K562 (cell line): ENCODE measurements around the gene SRPK1. TPM values are rescaled to one million over a fixed set of nuclear protein-coding genes. Genes with fewer than 3 reads are reported as not detected.
A peak's percentile ranks its signal among the peaks of the same experiment; 100 is the strongest.

ENCODE experiments used
- ATAC-seq: fragments of 200-7000 bp; cut with Tn5 transposase; 3 replicates; pipeline ENCODE4 v1.9.1; 2020; ENCODE audit warnings: moderate library complexity
- BruUV-seq: library from RNA; stranded (reverse); fragments of 400-500 nt; replicated peaks from 2 replicates; lab custom pipeline; 2021; lab: Mats Ljungman, UMichigan
- CTCF ChIA-PET: fragments of 300-600 bp; formaldehyde crosslinking; extraction: SDS; loops from one replicate; lab custom pipeline; 2021; ENCODE audit warnings: low intra/inter-chr PET ratio; lab: Yijun Ruan, JAX
- POLR2A ChIA-PET: fragments of 300-600, 350-650 bp; sonication (Branson Sonifier 250); formaldehyde crosslinking; extraction: SDS; loops from one replicate; lab custom pipeline; 2021; ENCODE audit warnings: antibody characterized with exemption, inconsistent platforms; lab: Yijun Ruan, JAX
- DNase-seq, 4 experiments: peaks; one replicate each; pipeline versions ENCODE4 v3.0.0 to v3.0.0-alpha.2; 2011 to 2018; ENCODE audit warnings: low spot score in 3 of 4, mixed read lengths in 3 of 4; ENCODE audit errors: extremely low read depth in 1 of 4
- FAIRE-seq: peaks from 2 replicates; lab custom pipeline; 2011; peaks lifted over from hg19 to GRCh38; lab: Jason Lieb, UNC
- H2AFZ ChIP-seq: 2 replicates; pipeline ENCODE4 v1.6.0; 2011; ENCODE audit warnings: low read depth, low read length, control low read depth, inconsistent platforms
- H3K27ac ChIP-seq: fragments of 200-600 bp; 3 replicates; pipeline ENCODE4 v1.8.0; 2011; ENCODE audit warnings: low read depth, mild to moderate bottlenecking, control low read depth, inconsistent platforms, low read length, moderate library complexity, mixed read lengths; ENCODE audit errors: extremely low read depth
- H3K27me3 ChIP-seq, 2 experiments: fragments of 300-600 bp in 1 of 2; 2 replicates in 1 of 2; 3 replicates in 1 of 2; pipeline versions ENCODE4 v1.6.0 to v1.8.0; 2011; ENCODE audit warnings: inconsistent platforms in 2 of 2, low read length in 2 of 2, mild to moderate bottlenecking in 1 of 2, mixed read lengths in 1 of 2, moderate library complexity in 1 of 2; ENCODE audit not compliant: control insufficient read depth in 2 of 2, insufficient read depth in 2 of 2
- H3K36me3 ChIP-seq: fragments of 300-600 bp; 3 replicates; pipeline ENCODE4 v1.8.0; 2011; ENCODE audit warnings: mild to moderate bottlenecking, low read length, inconsistent platforms; ENCODE audit not compliant: control insufficient read depth, insufficient read depth
- H3K4me1 ChIP-seq, 2 experiments: fragments of 200-600 bp in 1 of 2; replicated peaks in 1 of 2; 2 replicates in 1 of 2; 3 replicates in 1 of 2; pipeline versions ENCODE4 v1.5.1 to v1.8.0; 2011; ENCODE audit warnings: inconsistent platforms in 2 of 2, low read length in 2 of 2, mild to moderate bottlenecking in 1 of 2, mixed read lengths in 1 of 2, moderate library complexity in 1 of 2; ENCODE audit not compliant: control insufficient read depth in 2 of 2, insufficient read depth in 2 of 2
- H3K4me2 ChIP-seq: 2 replicates; pipeline ENCODE4 v1.6.1; 2011; ENCODE audit warnings: low read length, control low read depth, inconsistent platforms, mixed read lengths; ENCODE audit not compliant: insufficient read depth
- H3K4me3 ChIP-seq: fragments of 200-600 bp; sonication (generic), shearing (Covaris generic); 2 replicates; pipeline ENCODE4 v1.5.1; 2016; ENCODE audit warnings: control low read depth, inconsistent platforms
- H3K79me2 ChIP-seq: fragments of 200-600 bp; 3 replicates; pipeline ENCODE4 v1.8.0; 2011; ENCODE audit warnings: low read length, inconsistent platforms; ENCODE audit not compliant: control insufficient read depth, insufficient read depth
- H3K9ac ChIP-seq, 2 experiments: 2 replicates each; pipeline versions ENCODE4 v1.6.0 to v1.6.1; 2011; ENCODE audit warnings: low read depth in 2 of 2, low read length in 2 of 2, control low read depth in 1 of 2, inconsistent platforms in 1 of 2, mild to moderate bottlenecking in 1 of 2, mixed read lengths in 1 of 2; ENCODE audit not compliant: insufficient read depth in 1 of 2
- H3K9me1 ChIP-seq: one replicate; pipeline ENCODE4 v1.6.0; 2011; ENCODE audit warnings: inconsistent platforms, mild to moderate bottlenecking, low read length, moderate library complexity; ENCODE audit not compliant: control insufficient read depth, insufficient read depth
- H3K9me3 ChIP-seq: replicated peaks from 2 replicates; pipeline ENCODE4 v1.5.1; 2011; ENCODE audit warnings: low read depth, low read length, inconsistent platforms; ENCODE audit not compliant: control insufficient read depth, insufficient read depth
- H4K20me1 ChIP-seq: replicated peaks from 2 replicates; pipeline ENCODE4 v1.6.1; 2011; ENCODE audit warnings: low read length, inconsistent platforms, mixed read lengths; ENCODE audit not compliant: control insufficient read depth, insufficient read depth
- ARID2 ChIP-seq: fragments of 450-650 bp; IDR thresholded peaks from 2 replicates; pipeline ENCODE4 v1.6.1; 2017; ENCODE audit warnings: antibody characterized with exemption, mild to moderate bottlenecking
- BCOR ChIP-seq: fragments of 450-650 bp; IDR thresholded peaks from 2 replicates; pipeline ENCODE4 v1.6.1; 2016
- BRD9 ChIP-seq: fragments of 450-650 bp; IDR thresholded peaks from 2 replicates; pipeline ENCODE4 v1.6.1; 2018; ENCODE audit warnings: low read depth; ENCODE audit not compliant: partially characterized antibody
- CAMTA2 ChIP-seq: fragments of 250-450 bp; sonication (Bioruptor Pico); conservative IDR thresholded peaks from 2 replicates; pipeline ENCODE4 v1.5.1; 2022
- CBFB ChIP-seq: sonication (generic); formaldehyde crosslinking; IDR thresholded peaks from 2 replicates; pipeline ENCODE4 v1.4.0; 2020; ENCODE audit warnings: mild to moderate bottlenecking, missing genetic modification reagents
- FOXP4 ChIP-seq: sonication (generic); formaldehyde crosslinking; IDR thresholded peaks from 2 replicates; pipeline ENCODE4 v1.8.0; 2022; ENCODE audit warnings: mild to moderate bottlenecking, missing genetic modification reagents, borderline replicate concordance
- HIVEP1 ChIP-seq: fragments of 250-450 bp; sonication (Bioruptor Pico); IDR thresholded peaks from 2 replicates; pipeline ENCODE4 v1.4.0; 2020; ENCODE audit warnings: mild to moderate bottlenecking
- KLF6 ChIP-seq: fragments of 250-450 bp; sonication (Bioruptor Pico); IDR thresholded peaks from 2 replicates; pipeline ENCODE4 v1.4.0; 2020; ENCODE audit warnings: mild to moderate bottlenecking, moderate library complexity, borderline replicate concordance
- MCM7 ChIP-seq, 2 experiments: fragments of 450-650 bp; IDR thresholded peaks; 2 replicates each; pipeline ENCODE4 v1.6.1; 2016 to 2018
- NBN ChIP-seq: fragments of 450-650 bp; IDR thresholded peaks from 2 replicates; pipeline ENCODE4 v1.6.1; 2016; ENCODE audit warnings: low read depth, mild to moderate bottlenecking
- SETDB1 ChIP-seq: IDR thresholded peaks from one replicate; pipeline ENCODE4 v1.6.1; 2012; ENCODE audit warnings: low read length, control low read depth, inconsistent platforms
- ZNF445 ChIP-seq: fragments of 250-450 bp; sonication (Bioruptor Pico); IDR thresholded peaks from 2 replicates; pipeline ENCODE4 v1.4.0; 2020; ENCODE audit warnings: low read depth, mild to moderate bottlenecking, moderate library complexity
- ZNF512 ChIP-seq: IDR thresholded peaks from 2 replicates; pipeline ENCODE4 v1.6.1; 2016; ENCODE audit warnings: missing genetic modification characterization, missing compliant biosample characterization
- ZNF668 ChIP-seq: fragments of 250-450 bp; sonication (Bioruptor Pico); IDR thresholded peaks from 2 replicates; pipeline ENCODE4 v1.8.0; 2022; ENCODE audit warnings: mild to moderate bottlenecking, inconsistent platforms
- WGBS: fragments of 100-300 bp; shearing (Covaris generic); methylation state at CpG from one replicate; pipeline ENCODE4 v1.1.6; 2016; ENCODE audit warnings: low coverage, mixed read lengths; ENCODE audit not compliant: insufficient coverage; ENCODE audit errors: missing lambda C conversion rate; 5-methylcytosine and 5-hydroxymethylcytosine counted together
- in situ Hi-C: fragments of 300-500 bp; cut with MboI; formaldehyde crosslinking; loops from 4 replicates; pipeline ENCODE4 v1.15.0; 2018; ENCODE audit warnings: inconsistent platforms, mixed read lengths
- intact Hi-C: fragments of 100-400 bp; cut with micrococcal nuclease; formaldehyde crosslinking; loops from 2 replicates; pipeline ENCODE4 v1.14.2; 2022
- polyA plus RNA-seq, 8 experiments: library from polyadenylated mRNA; depleted of rRNA in 4 of 8; stranded (reverse) in 5 of 8; unstranded in 3 of 8; fragments of >200 nt; fragmentation: Nextera tagmentation in 2 of 8; fragmentation: Illumina TruSeq in 1 of 8; extraction: Ambion mirVana in 2 of 8; extraction: Trizol in 1 of 8; gene quantifications; 2 replicates each; pipeline versions ENCODE4 v1.2.1 to v1.2.3, GENCODE V29; 2011 to 2014; ENCODE audit warnings: inconsistent platforms in 1 of 8, missing spikeins in 1 of 8
- total RNA-seq, 7 experiments: library from RNA; depleted of rRNA in 6 of 7; stranded (reverse); fragments of >200 nt in 6 of 7; fragmentation: Illumina TruSeq in 2 of 7; extraction: Trizol in 2 of 7; gene quantifications; 2 replicates each; pipeline versions ENCODE4 v1.2.1 to v1.2.3, GENCODE V29; 2011 to 2021; ENCODE audit warnings: low replicate concordance in 1 of 7
- TF ChIP-seq, protein P1 (sequence below): fragments of 250-450 bp; sonication (Bioruptor Pico); IDR thresholded peaks from 2 replicates; pipeline ENCODE4 v1.5.0; 2022; ENCODE audit warnings: mild to moderate bottlenecking
- TF ChIP-seq, protein P2 (sequence below), 2 experiments: IDR thresholded peaks; 2 replicates each; pipeline ENCODE4 v1.6.1; 2011; ENCODE audit warnings: borderline replicate concordance in 1 of 2, control low read depth in 1 of 2, low read depth in 1 of 2, low read length in 1 of 2, mild to moderate bottlenecking in 1 of 2, mixed read lengths in 1 of 2, moderate library complexity in 1 of 2; ENCODE audit not compliant: insufficient read depth in 1 of 2, insufficient read length in 1 of 2, poor library complexity in 1 of 2, severe bottlenecking in 1 of 2; ENCODE audit errors: extremely low read depth in 1 of 2

SRPK1 gene
- total and polyA plus RNA-seq, 9 of the 15 experiments (the other 6 are each of a cell fraction or from before 2014, with no cell fraction given): 99.6 to 185 (median 159) TPM

DNA sequence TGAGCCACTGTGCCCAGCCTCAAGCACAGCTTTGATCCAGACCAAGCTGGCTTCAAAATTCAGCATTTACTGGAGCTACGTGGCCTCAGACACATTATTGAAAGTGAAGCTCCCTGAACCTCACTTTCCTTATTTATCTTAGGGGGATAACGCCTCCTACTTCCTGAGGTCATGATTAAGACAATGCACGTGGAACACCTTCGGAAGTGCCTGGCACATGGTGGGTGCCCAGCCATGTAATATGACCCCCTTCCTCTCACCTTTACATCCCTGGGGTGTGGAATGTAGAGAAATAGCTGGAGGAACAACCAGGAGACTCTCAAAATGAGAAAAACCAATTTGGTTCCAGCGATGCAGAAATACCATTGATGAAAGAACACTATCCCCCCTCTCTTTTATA is 122.2 kb downstream of the SRPK1 start:
- no peak overlapping the region for H3K27ac ChIP-seq
- H2AFZ ChIP-seq: no peak overlapping the region
- intact Hi-C loops (loop anchor here (1.0 kb wide), 1 partner anchor 11 kb away; no protein-coding TSS in a partner anchor), in situ Hi-C loops (no loop called here)
- H3K9ac ChIP-seq: no peak overlapping the region
- TF ChIP-seq NBN: no peak
- TF ChIP-seq KLF6 (CRISPR knock-in tag): no peak
- TF ChIP-seq CBFB (CRISPR knock-in tag): no peak
- no peak for TF ChIP-seq ZNF512 (tag)
- TF ChIP-seq ZNF445 (CRISPR knock-in tag): no peak
- TF ChIP-seq, protein P1, sequence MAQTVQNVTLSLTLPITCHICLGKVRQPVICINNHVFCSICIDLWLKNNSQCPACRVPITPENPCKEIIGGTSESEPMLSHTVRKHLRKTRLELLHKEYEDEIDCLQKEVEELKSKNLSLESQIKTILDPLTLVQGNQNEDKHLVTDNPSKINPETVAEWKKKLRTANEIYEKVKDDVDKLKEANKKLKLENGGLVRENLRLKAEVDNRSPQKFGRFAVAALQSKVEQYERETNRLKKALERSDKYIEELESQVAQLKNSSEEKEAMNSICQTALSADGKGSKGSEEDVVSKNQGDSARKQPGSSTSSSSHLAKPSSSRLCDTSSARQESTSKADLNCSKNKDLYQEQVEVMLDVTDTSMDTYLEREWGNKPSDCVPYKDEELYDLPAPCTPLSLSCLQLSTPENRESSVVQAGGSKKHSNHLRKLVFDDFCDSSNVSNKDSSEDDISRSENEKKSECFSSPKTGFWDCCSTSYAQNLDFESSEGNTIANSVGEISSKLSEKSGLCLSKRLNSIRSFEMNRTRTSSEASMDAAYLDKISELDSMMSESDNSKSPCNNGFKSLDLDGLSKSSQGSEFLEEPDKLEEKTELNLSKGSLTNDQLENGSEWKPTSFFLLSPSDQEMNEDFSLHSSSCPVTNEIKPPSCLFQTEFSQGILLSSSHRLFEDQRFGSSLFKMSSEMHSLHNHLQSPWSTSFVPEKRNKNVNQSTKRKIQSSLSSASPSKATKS (CRISPR knock-in tag): no peak
- TF ChIP-seq, protein P2, sequence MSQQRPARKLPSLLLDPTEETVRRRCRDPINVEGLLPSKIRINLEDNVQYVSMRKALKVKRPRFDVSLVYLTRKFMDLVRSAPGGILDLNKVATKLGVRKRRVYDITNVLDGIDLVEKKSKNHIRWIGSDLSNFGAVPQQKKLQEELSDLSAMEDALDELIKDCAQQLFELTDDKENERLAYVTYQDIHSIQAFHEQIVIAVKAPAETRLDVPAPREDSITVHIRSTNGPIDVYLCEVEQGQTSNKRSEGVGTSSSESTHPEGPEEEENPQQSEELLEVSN (IDR thresholded peaks at IDR 0.05; ENCODE audit: borderline replicate concordance in 1 of 2, extremely low read depth in 1 of 2, insufficient read depth in 1 of 2, insufficient read length in 1 of 2, low read depth in 1 of 2, low read length in 1 of 2, poor library complexity in 1 of 2, severe bottlenecking in 1 of 2): no peak
- TF ChIP-seq CAMTA2 (CRISPR knock-in tag): no peak
- TF ChIP-seq HIVEP1 (CRISPR knock-in tag): no peak
- no peak for TF ChIP-seq FOXP4 (CRISPR knock-in tag)
- no peak for TF ChIP-seq MCM7 (IDR thresholded peaks at IDR 0.05)
- TF ChIP-seq ZNF668 (CRISPR knock-in tag): no peak
- TF ChIP-seq SETDB1: no peak
- TF ChIP-seq BRD9: no peak
- no peak for TF ChIP-seq BCOR
- TF ChIP-seq ARID2: no peak
- POLR2A ChIA-PET: interaction anchor here (0.6 to 3.6 kb wide), 2 partner anchors 11 to 15 kb away, joined by 4 to 48 read pairs; no protein-coding TSS in a partner anchor
- no peaks in the 10 kb centered on the region for H3K79me2 ChIP-seq
- H3K27me3 ChIP-seq: peaks cover 12 to 62% of the 10 kb centered on the region in 2 experiments
- peak in 1 of 4 experiments; percentile 8 for DNase-seq
- CTCF ChIA-PET: no interaction called here
- H3K9me3 ChIP-seq: no peaks in the 10 kb centered on the region
- no peak overlapping the region for H3K4me3 ChIP-seq
- WGBS: 1% methylated on average over 5 of the region's 5 CpGs
- BruUV-seq: no TSS peak
- H3K9me1 ChIP-seq: peaks cover 3% of the 10 kb centered on the region
- no peak overlapping the region for H3K4me2 ChIP-seq
- ATAC-seq: no peak
- FAIRE-seq: no peak
- peaks cover 3% of the 10 kb centered on the region; the same call in 1 of the 2 replicates for H4K20me1 ChIP-seq
- H3K36me3 ChIP-seq: no peaks in the 10 kb centered on the region
- H3K4me1 ChIP-seq: no peaks in the 10 kb centered on the region
